OCI-LY1 (cell line): ENCODE results near the gene FNDC5.

Source experiments
- H2AFZ ChIP-seq: fragments of 200-600 bp; sonication (generic), shearing (Covaris generic); 2 replicates; pipeline ENCODE4 v1.6.0; 2014; ENCODE audit warnings: antibody characterized with exemption, mild to moderate bottlenecking, low read length
- H3F3A ChIP-seq: fragments of 200-600 bp; sonication (generic), shearing (Covaris generic); 2 replicates; pipeline ENCODE4 v1.6.0; 2014; ENCODE audit warnings: mild to moderate bottlenecking, antibody characterized with exemption, low read length, moderate library complexity; ENCODE audit not compliant: insufficient read depth
- H3K27ac ChIP-seq: fragments of 200-600 bp; sonication (generic); 2 replicates; pipeline ENCODE4 v1.5.1; 2014; ENCODE audit warnings: low read length, mixed run types, mild to moderate bottlenecking, low read depth; ENCODE audit not compliant: poor library complexity, severe bottlenecking
- H3K27me3 ChIP-seq: fragments of 200-600 bp; sonication (generic); 2 replicates; pipeline ENCODE4 v1.6.0; 2014; ENCODE audit warnings: antibody characterized with exemption, mild to moderate bottlenecking, low read length, moderate library complexity; ENCODE audit not compliant: insufficient read depth
- H3K36me3 ChIP-seq: fragments of 200-600 bp; sonication (generic); 2 replicates; pipeline ENCODE4 v1.6.1; 2014; ENCODE audit warnings: mild to moderate bottlenecking, antibody characterized with exemption, low read length, moderate library complexity, mixed read lengths; ENCODE audit not compliant: insufficient read depth
- H3K4me1 ChIP-seq: fragments of 200-600 bp; sonication (generic); 2 replicates; pipeline ENCODE4 v1.5.1; 2014; ENCODE audit warnings: mild to moderate bottlenecking, low read length, moderate library complexity; ENCODE audit not compliant: insufficient read depth, severe bottlenecking
- H3K4me2 ChIP-seq: fragments of 200-600 bp; sonication (generic), shearing (Covaris generic); 2 replicates; pipeline ENCODE4 v1.6.1; 2014; ENCODE audit warnings: low read length
- H3K4me3 ChIP-seq: fragments of 200-600 bp; sonication (generic); 2 replicates; pipeline ENCODE4 v1.5.1; 2014; ENCODE audit warnings: low read length, low read depth, mild to moderate bottlenecking, mixed read lengths; ENCODE audit not compliant: poor library complexity, severe bottlenecking
- H3K79me2 ChIP-seq: fragments of 200-600 bp; shearing (Covaris generic); 2 replicates; pipeline ENCODE4 v1.6.1; 2016; ENCODE audit warnings: mixed run types, low read length, mixed read lengths; ENCODE audit not compliant: insufficient read depth
- H3K9ac ChIP-seq: fragments of 200-600 bp; sonication (generic), shearing (Covaris generic); 2 replicates; pipeline ENCODE4 v1.6.1; 2014; ENCODE audit warnings: mild to moderate bottlenecking, low read length, mixed read lengths
- H3K9me2 ChIP-seq: fragments of 200-600 bp; sonication (generic), shearing (Covaris generic); 2 replicates; pipeline ENCODE4 v1.6.1; 2014; ENCODE audit warnings: low read depth, mild to moderate bottlenecking, low read length, mixed read lengths
- H3K9me3 ChIP-seq: fragments of 200-600 bp; shearing (Covaris generic); 2 replicates; pipeline ENCODE4 v1.6.1; 2014; ENCODE audit warnings: low read length, mixed read lengths
- H4K20me1 ChIP-seq: fragments of 200-600 bp; sonication (generic), shearing (Covaris generic); 2 replicates; pipeline ENCODE4 v1.6.0; 2016; ENCODE audit warnings: mild to moderate bottlenecking, low read length; ENCODE audit not compliant: insufficient read depth
- EZH2 ChIP-seq: fragments of 200-600 bp; sonication (generic), shearing (Covaris generic); IDR thresholded peaks from 2 replicates; pipeline ENCODE4 v1.8.0; 2017; ENCODE audit warnings: borderline replicate concordance, mixed run types, mild to moderate bottlenecking, antibody characterized with exemption, low read length, moderate library complexity, mixed read lengths
- TF ChIP-seq, protein P1 (sequence below): fragments of 200-600 bp; sonication (generic), shearing (Covaris generic); IDR thresholded peaks from 2 replicates; pipeline ENCODE4 v1.5.1; 2017; ENCODE audit warnings: mild to moderate bottlenecking, antibody characterized with exemption, low read length, moderate library complexity, mixed read lengths

Gene FNDC5

DNA sequence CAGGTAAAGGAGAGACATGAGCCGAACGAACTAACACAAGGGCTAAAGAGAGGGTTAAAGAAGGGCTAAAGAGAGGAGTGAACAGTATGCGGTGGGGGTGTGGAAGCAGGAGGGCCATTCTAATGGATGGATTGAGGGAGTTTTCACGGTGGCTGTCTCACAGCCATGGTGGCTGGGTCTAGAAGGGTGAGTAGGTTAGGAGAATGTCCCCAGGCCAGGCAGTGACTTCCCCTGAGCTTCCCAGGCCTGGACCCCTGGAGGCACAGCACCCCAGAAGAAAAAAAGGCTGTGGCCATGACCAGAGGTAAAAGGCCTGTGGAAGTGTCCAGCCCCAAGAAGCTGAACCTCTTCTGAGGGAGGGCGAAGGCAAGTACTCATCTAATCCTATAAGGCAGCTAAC lies 3.6 kb downstream of the FNDC5 start:
- Histone ChIP-seq H3K79me2 (no peaks in the 10 kb centered on the region), H3K4me1 (peaks cover 2% of the 10 kb centered on the region), H3K9me2 (no peaks in the 10 kb centered on the region), H3K4me2 (no peak overlapping the region), H4K20me1 (no peaks in the 10 kb centered on the region), H3F3A (no peaks in the 10 kb centered on the region), H2AFZ (no peak overlapping the region), H3K9me3 (no peaks in the 10 kb centered on the region), H3K9ac (no peak overlapping the region), H3K27ac (no peak overlapping the region), H3K27me3 (no peaks in the 10 kb centered on the region), H3K36me3 (peaks cover 4% of the 10 kb centered on the region; the same call in 1 of the 2 replicates), H3K4me3 (no peak overlapping the region)
- TF ChIP-seq EZH2: no peak
- TF ChIP-seq, protein P1, sequence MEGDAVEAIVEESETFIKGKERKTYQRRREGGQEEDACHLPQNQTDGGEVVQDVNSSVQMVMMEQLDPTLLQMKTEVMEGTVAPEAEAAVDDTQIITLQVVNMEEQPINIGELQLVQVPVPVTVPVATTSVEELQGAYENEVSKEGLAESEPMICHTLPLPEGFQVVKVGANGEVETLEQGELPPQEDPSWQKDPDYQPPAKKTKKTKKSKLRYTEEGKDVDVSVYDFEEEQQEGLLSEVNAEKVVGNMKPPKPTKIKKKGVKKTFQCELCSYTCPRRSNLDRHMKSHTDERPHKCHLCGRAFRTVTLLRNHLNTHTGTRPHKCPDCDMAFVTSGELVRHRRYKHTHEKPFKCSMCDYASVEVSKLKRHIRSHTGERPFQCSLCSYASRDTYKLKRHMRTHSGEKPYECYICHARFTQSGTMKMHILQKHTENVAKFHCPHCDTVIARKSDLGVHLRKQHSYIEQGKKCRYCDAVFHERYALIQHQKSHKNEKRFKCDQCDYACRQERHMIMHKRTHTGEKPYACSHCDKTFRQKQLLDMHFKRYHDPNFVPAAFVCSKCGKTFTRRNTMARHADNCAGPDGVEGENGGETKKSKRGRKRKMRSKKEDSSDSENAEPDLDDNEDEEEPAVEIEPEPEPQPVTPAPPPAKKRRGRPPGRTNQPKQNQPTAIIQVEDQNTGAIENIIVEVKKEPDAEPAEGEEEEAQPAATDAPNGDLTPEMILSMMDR: no peak

DNA sequence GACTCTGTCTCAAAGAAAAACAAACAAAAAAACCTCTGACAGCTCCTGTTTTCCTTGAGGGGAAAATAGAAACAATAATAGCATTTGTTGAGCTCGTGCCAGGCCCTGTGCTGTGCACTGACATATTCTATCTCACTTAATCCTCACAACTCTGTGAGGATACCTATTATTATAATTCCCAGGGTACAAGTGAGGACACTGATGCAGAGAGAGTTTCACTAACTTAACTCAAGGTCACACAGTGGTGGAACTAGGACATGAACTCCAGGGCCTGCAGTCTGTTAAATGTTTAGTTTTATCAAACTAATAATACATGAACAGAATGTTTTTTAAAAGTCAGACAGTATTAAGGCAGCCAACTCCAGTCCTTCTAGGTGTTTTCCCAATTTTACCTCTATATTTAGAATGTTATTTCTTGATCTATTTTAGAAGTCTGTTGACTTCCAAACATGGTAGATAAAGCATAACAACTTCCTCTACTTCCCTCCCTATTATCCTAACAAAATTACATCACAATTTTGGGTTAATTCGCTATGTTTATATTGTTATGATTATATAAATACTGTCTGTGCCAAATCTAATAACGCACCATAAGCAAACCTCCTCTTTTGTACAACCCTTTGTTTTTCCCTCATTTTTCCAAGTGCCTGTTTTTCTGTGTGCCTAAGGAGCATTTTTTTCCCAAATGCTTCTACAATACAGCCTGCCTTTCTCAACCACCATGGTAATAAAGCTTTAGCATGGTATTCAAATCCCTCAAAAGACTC lies 4.9 kb downstream of the FNDC5 start:
- Histone ChIP-seq H3K36me3 (peaks cover 4% of the 10 kb centered on the region; the same call in 1 of the 2 replicates), H3K9ac (no peak overlapping the region), H3K4me1 (no peaks in the 10 kb centered on the region), H3K4me2 (no peak overlapping the region), H2AFZ (no peak overlapping the region), H3F3A (no peaks in the 10 kb centered on the region), H3K9me2 (no peaks in the 10 kb centered on the region), H3K27ac (no peak overlapping the region), H3K79me2 (no peaks in the 10 kb centered on the region), H3K9me3 (no peaks in the 10 kb centered on the region), H4K20me1 (no peaks in the 10 kb centered on the region), H3K4me3 (no peak overlapping the region), H3K27me3 (no peaks in the 10 kb centered on the region)
- TF ChIP-seq EZH2: no peak
- TF ChIP-seq, protein P1: no peak

DNA sequence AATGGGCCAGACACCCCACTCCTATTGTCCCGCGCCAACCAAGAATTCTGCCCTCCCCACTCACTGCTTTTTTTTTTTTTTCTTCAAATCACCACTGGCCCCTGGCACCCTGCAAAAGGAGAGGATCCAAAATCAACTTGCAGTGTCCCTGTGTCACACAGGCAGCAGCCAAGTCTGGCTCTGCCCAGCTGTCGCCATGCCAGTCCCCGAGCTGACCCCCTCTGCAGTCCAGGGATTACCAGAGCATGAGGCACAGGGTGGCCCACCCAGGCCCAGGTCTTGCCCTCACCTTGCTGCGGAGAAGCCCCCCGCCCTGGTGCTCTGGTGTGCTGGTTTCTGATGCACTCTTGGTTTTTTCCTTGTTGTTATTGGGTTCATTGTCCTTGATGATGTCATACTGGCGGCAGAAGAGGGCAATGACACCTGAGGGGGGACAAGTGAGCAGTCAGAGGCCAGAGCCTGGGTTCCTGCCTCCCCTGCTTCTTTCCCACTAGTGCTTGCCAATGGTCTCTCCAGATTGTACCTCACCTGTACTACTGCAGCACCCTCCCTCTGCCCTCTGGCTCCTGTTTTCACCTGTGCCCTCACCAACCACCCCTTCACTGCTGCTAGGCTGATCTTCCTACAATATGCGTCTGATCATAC lies 6.2 kb downstream of the FNDC5 start:
- no peaks in the 10 kb centered on the region for H3K27me3 ChIP-seq
- no peaks in the 10 kb centered on the region for H3F3A ChIP-seq
- H3K4me2 ChIP-seq: no peak overlapping the region
- H3K36me3 ChIP-seq: peaks cover 4% of the 10 kb centered on the region; the same call in 1 of the 2 replicates
- no peaks in the 10 kb centered on the region for H3K79me2 ChIP-seq
- H3K27ac ChIP-seq: no peak overlapping the region
- H4K20me1 ChIP-seq: no peaks in the 10 kb centered on the region
- no peaks in the 10 kb centered on the region for H3K9me2 ChIP-seq
- no peaks in the 10 kb centered on the region for H3K9me3 ChIP-seq
- no peaks in the 10 kb centered on the region for H3K4me1 ChIP-seq
- H3K4me3 ChIP-seq: no peak overlapping the region
- TF ChIP-seq, protein P1: no peak
- no peak for TF ChIP-seq EZH2
- H2AFZ ChIP-seq: no peak overlapping the region
- no peak overlapping the region for H3K9ac ChIP-seq
